ENCODE results near the gene ANXA11.

Gene ANXA11

DNA sequence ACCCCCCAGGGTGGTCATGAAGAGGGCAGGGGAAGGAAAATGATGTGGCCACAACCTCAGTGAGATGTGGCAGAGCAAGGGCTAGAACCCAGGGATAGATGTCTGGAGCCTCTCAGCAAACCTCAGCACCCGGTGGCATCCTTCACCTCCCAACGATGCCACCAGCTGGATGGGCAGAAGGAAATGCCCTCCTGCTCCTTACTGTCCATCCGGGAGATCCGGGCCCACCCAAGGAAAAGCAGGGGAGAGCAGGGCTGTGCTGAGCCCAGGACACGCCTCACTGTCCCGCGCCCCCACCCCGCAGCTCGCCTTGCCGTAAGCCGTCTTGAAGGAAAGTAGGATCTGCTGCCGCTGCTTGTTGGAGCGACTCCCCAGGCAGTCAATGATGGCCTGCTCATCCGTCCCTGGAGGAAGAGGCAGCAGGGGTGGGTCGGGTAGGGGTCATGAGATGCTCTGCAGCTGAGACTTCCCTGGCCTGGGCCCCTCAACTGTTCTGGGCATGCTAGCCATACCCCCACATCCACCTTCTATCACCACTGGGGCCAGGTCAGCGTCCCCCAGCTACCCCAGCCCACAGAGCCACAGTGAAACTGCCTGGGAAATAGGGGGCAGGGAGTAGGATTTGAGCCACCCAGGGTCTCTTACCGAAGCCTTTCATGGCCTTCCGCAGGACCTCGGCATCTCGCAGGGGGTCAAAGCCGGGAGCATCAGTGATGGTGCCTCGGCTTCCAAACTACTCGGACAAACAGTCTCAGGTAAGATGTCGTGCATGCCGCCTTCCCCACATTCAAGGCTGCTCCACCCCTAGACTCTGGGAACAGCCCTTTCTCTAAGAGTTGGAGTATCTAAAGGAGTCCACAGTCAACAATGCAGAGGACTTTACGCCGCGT, 38.5 kb downstream of the ANXA11 start:
- Histone ChIP-seq H4K20me1 (peaks cover 47% of the 10 kb centered on the region), H3K4me1 (peaks cover 48% of the 10 kb centered on the region), H3K4me2 (peak overlapping the region; percentile 67), H3K9me3 (no peaks in the 10 kb centered on the region), H3K36me3 (peaks cover 96% of the 10 kb centered on the region), H3K27me3 (no peaks in the 10 kb centered on the region), H3K4me3 (no peak overlapping the region), H3K27ac (peak overlapping the region; percentile 55), H3K9ac (peak overlapping the region; percentile 34; the same call in 1 of the 2 replicates)
- TF ChIP-seq Cebpa-rat (IDR thresholded peaks at IDR 0.05), result no peak

DNA sequence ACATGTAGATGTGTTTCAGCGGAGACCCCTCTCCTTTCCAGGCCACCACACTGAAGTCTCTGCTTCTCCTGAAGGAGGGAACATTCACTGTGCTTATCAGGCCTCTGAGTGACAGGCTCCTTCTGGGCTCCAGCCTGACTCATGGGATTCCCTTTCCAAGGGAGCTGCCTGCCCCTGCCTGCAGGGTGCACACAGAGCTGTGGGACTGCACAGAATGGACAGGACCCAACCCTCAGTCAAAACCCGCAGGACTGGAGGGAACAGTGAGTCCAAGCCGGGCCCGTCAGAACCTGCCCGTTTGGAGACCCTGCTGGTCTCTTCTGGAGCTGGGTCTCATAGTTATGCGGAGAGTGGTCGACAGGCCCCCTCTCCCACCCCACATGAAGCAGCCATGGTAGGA, 40.2 kb downstream of the ANXA11 start:
- peak overlapping the region; percentile 55 for H3K27ac ChIP-seq
- no peaks in the 10 kb centered on the region for H3K27me3 ChIP-seq
- H3K36me3 ChIP-seq, result peaks cover 96% of the 10 kb centered on the region
- TF ChIP-seq Cebpa-rat (IDR thresholded peaks at IDR 0.05), result no peak
- peaks cover 31% of the 10 kb centered on the region for H4K20me1 ChIP-seq
- no peak overlapping the region for H3K4me3 ChIP-seq
- peak overlapping the region; percentile 67; the same call in 1 of the 2 replicates for H3K4me2 ChIP-seq
- no peaks in the 10 kb centered on the region for H3K9me3 ChIP-seq
- H3K9ac ChIP-seq, result no peak overlapping the region
- peaks cover 52% of the 10 kb centered on the region for H3K4me1 ChIP-seq

DNA sequence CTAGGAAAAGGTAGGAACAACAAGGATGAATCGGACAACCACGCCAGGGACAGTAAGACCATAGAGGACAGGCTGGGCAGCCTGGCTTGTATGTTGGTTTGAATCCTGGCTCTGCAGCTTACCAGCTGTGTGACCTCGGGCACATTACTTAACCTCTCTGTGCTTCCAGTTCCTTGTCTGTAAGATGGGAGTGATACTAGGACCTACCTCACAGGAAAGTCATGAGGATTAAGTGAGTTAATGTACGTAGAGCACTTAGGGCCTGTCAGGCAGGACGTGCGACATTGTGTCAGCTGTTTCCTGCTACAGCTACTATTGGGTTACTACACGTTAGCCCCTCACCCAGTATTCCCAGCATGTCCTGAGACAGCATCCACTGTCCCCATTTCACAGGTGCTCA, 40.7 kb downstream of the ANXA11 start:
- Histone ChIP-seq H3K4me1 (peaks cover 55% of the 10 kb centered on the region), H3K4me3 (no peak overlapping the region), H3K4me2 (no peak overlapping the region), H3K9me3 (no peaks in the 10 kb centered on the region), H4K20me1 (peaks cover 30% of the 10 kb centered on the region), H3K36me3 (peaks cover 96% of the 10 kb centered on the region), H3K27ac (no peak overlapping the region), H3K9ac (no peak overlapping the region), H3K27me3 (no peaks in the 10 kb centered on the region)
- TF ChIP-seq Cebpa-rat (IDR thresholded peaks at IDR 0.05), result no peak

DNA sequence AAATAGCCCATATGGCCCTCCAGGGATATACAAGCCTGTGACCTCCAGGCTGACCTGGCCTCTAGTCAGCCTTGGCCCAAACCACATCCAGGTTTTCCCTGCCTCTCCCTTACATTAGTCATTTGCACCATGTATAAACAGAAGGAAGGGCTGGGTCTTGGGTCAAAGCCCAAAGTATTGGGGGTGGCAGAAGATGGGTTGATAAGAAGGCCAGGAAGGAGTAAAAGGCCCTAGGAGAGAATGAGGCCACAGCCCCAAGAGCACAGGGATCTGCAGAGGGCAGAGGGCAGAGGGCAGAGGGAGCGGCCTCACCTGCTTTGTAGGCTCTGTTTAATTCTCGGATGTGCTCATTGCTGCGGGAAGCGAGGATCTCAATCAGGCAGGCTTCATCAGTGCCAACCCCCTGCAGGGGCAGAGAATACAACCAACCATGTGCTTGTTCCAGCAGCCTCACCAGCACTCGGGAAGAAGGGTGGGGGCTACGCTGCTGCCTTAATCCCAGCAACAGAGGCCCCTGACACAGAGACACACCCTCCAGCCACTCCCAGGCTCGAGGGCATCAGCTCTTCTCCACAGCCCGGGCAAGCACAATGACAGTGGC, 41.5 kb downstream of the ANXA11 start:
- no peaks in the 10 kb centered on the region for H3K9me3 ChIP-seq
- no peak overlapping the region for H3K9ac ChIP-seq
- H3K4me2 ChIP-seq, result no peak overlapping the region
- peaks cover 91% of the 10 kb centered on the region for H3K36me3 ChIP-seq
- peaks cover 25% of the 10 kb centered on the region for H4K20me1 ChIP-seq
- H3K27ac ChIP-seq, result no peak overlapping the region
- H3K4me1 ChIP-seq, result peaks cover 55% of the 10 kb centered on the region
- no peak overlapping the region for H3K4me3 ChIP-seq
- H3K27me3 ChIP-seq, result no peaks in the 10 kb centered on the region
- TF ChIP-seq Cebpa-rat (IDR thresholded peaks at IDR 0.05), result no peak

DNA sequence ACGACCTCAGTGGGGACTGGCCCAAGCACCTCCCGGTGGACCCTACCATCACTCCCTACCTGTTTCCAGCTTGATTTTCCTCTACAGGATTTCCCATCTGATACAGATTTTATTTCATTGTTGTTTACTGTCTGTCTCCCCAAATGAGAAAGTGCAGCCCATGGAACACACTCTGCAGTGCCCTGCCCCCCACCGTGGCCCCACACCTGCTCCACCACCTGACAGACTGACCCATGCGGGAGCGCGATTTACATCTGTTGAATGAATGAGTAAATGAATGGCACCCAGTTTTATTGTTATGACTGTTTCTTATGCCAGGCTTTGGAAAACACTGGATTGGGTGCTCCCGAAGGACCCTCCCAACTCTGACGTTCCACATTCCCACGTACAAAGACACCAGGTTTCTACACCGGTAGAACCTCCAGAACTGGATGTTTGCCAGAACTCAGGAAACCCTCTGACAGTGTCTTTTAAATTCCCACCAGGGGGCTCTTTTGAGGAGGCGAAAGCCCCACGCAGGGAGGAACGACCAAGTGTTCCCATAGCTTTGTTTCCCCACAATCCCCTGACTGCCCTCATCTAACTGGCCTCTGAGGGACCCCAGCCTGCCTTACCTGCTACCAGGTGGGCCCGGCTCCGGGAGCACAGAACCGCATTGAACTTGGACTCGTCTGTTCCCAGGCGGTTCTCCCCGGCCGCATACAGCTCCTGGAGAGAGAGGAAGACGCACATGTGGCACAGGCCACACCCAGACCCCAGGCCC, 43.8 kb downstream of the ANXA11 start:
- peaks cover 88% of the 10 kb centered on the region for H3K36me3 ChIP-seq
- no peak for TF ChIP-seq Cebpa-rat (IDR thresholded peaks at IDR 0.05)

DNA sequence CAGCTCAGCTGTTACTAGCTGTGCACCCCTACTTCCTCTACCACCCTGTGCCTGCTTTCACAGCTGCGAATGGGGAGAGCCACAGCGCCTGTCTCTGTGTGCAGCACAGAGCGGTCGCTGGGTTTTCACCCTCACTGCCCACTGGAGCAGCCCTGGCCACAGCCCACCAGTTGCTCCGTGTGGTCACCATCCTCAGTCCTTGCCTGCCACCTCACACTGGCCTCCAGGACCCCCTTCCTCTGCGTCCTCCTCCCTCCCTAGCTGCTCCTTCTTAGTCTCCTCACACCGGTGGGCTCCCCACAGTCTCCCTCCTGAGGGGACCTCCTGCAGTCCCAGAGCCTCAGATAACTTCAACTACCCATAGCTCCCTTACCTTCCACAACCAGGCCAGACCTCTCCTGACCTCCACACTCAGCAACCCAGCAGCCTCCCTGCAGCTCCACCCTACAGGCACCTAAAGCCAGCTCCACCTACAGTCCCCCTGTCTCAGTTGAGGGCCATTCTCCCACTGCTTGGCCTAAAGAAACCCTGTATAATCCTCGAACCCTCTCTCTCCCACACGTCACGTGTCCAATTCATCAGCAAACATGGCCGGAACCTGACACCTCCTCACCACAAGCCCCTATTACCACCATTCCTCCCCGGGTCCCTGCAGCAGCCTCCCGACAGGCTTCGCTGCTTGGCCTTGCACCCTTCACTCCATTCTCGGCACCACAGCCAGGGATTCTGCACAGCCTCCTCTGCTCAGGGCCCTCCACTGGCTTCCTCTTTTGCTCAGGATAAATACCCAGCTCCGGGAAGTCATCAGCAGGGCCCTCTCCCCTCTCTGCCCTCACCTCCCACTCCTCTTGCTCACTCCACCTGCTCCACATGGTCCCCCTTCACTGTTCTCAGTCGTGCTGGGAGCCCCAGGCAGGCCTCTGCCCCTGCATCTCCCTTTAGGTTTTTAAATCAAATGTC, 44.7 kb downstream of the ANXA11 start:
- peaks cover 91% of the 10 kb centered on the region for H3K36me3 ChIP-seq
- H3K9me3 ChIP-seq, result no peaks in the 10 kb centered on the region
- no peak overlapping the region for H3K9ac ChIP-seq
- H4K20me1 ChIP-seq, result peaks cover 6% of the 10 kb centered on the region; the same call in 1 of the 2 replicates
- H3K4me2 ChIP-seq, result no peak overlapping the region
- no peak overlapping the region for H3K4me3 ChIP-seq
- no peaks in the 10 kb centered on the region for H3K27me3 ChIP-seq
- H3K4me1 ChIP-seq, result peaks cover 37% of the 10 kb centered on the region
- TF ChIP-seq Cebpa-rat (IDR thresholded peaks at IDR 0.05), result no peak
- H3K27ac ChIP-seq, result peak overlapping the region; percentile 52

More for the DNA sequence above, 43.8 kb downstream of the ANXA11 start:
- no peak overlapping the region for H3K4me2 ChIP-seq
- H3K9ac ChIP-seq, result no peak overlapping the region
- H3K4me1 ChIP-seq, result peaks cover 46% of the 10 kb centered on the region
- H3K27ac ChIP-seq, result 0 out of 2 replicates have a peak overlapping the region, but pooled peaks have one; percentile 52
- H3K27me3 ChIP-seq, result no peaks in the 10 kb centered on the region
- H3K9me3 ChIP-seq, result no peaks in the 10 kb centered on the region
- H4K20me1 ChIP-seq, result peaks cover 6% of the 10 kb centered on the region; the same call in 1 of the 2 replicates
- H3K4me3 ChIP-seq, result no peak overlapping the region

DNA sequence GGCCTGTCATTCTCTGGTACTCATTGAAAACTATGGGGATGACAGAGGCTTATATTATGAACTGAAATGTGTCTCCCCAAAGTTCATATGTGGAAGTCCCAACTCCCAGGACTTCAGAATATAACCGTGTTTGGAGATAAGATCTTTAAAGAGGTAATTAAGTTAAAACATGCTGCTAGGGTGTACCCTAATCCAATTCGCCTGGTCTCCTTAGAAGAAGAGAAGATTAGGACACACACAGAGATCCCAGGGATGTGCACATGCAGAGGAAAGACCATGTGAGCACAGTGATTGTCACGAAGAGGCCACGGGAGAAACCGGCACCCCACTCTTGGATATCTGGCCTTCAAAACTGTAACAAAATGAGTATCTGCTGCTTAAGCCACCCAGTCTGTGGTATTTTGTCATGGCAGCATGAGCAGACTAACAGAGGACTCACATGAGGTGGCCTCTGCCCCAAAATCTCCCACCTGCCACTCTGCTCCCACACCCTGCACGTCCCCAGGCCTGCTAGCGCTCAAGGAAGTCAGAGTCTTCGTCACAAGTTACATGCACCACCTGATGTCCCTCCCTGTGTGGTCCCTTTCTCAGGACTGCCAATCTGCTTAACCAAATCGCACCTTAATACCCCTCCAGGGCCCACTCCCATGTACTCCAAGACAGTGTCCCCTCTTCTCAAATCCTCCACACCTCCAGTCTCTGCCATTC, 46.0 kb downstream of the ANXA11 start:
- no peak overlapping the region for H3K4me3 ChIP-seq
- H3K36me3 ChIP-seq, result peaks cover 91% of the 10 kb centered on the region
- H3K27me3 ChIP-seq, result no peaks in the 10 kb centered on the region
- H3K27ac ChIP-seq, result peak overlapping the region; percentile 52
- no peak overlapping the region for H3K9ac ChIP-seq
- no peaks in the 10 kb centered on the region for H3K9me3 ChIP-seq
- TF ChIP-seq Cebpa-rat (IDR thresholded peaks at IDR 0.05), result no peak
- peak overlapping the region; percentile 54 for H3K4me2 ChIP-seq
- H3K4me1 ChIP-seq, result peaks cover 31% of the 10 kb centered on the region
- 0 out of 2 replicates have a peak, but pooled peaks cover 6% of the 10 kb centered on the region for H4K20me1 ChIP-seq

DNA sequence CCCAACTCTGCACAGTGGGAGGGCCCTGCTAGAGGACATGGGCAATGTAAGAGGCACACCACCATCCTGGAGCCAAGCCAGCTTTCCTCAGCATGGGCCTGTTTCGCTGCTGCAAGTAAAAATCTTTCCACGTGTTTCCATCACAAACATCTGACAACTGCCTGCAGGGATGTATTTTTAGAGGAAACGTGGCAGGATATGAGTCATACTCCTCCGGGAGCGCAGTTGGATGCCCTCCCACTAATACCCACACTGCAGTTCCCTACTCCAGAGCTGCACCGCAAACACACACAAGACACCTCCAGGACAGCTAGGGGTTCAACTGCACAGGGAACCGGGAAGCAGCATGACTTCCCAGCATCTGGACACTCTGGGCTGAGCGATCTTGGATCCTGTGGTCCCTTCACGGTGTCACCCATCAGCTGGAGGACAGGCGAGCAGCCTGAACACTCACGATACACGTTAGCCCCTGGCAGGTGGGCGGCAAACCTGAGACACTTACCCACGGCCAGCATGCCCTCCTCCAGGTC, 46.7 kb downstream of the ANXA11 start:
- Histone ChIP-seq H3K9ac (peak overlapping the region; percentile 3; the same call in 1 of the 2 replicates), H3K4me3 (no peak overlapping the region), H3K27ac (peak overlapping the region; percentile 52), H3K9me3 (no peaks in the 10 kb centered on the region), H3K36me3 (peaks cover 91% of the 10 kb centered on the region), H3K27me3 (no peaks in the 10 kb centered on the region), H4K20me1 (0 out of 2 replicates have a peak, but pooled peaks cover 6% of the 10 kb centered on the region), H3K4me2 (peak overlapping the region; percentile 54), H3K4me1 (peaks cover 31% of the 10 kb centered on the region)
- no peak for TF ChIP-seq Cebpa-rat (IDR thresholded peaks at IDR 0.05)

Data from BLaER1 (cell line).